ENCODE results near the gene MINDY2.

The MINDY2 gene

DNA sequence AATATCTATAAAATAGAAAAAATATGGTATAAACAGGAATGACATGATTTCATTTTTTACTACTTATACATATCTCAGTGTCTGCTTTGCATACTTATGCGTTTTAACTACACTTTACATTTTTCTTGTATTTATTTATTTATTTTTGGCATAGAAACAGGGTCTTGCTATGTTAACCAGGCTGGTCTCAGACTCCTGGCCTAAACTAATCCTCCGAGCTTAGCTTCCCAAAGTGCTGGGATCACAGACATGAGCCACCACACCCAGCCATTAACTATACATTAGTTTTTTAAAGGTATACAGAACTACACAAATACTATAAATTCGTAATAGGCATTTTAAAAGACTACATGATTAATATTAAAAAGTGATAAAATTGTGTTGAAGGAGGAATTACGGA is 30.7 kb upstream of the MINDY2 start:
- no peaks in the 10 kb centered on the region for H3K36me3 ChIP-seq (replicated peaks; ENCODE audit: insufficient read depth, low read length)
- no peak for DNase-seq

DNA sequence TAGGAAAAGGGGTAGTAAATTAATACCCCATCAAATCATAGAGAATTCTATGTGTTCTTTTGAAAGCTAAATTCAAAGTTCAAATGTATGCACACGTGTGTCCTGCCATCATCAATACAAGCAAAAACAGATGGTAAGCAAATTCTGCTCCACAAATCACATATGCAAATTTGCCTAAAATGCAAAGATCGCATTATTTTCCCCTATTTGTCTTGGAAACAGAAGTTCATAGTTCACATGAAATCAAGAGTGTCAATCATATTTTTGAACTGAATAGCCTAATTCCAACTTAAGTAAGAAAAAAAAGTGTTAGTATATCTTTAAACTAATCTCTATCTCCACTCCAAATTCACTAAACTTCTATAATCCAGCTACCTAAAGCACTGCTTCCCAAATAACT is 30.1 kb upstream of the MINDY2 start:
- Histone ChIP-seq H3K27me3 (replicated peaks; ENCODE audit: insufficient read depth, low read length) (no peaks in the 10 kb centered on the region), H3K9me2 (replicated peaks; ENCODE audit: insufficient read depth, low read length) (no peaks in the 10 kb centered on the region), H3K4me3 (ENCODE audit: low read length) (no peak overlapping the region), H4K20me1 (ENCODE audit: insufficient read depth, low read length) (peaks cover 65% of the 10 kb centered on the region), H3K79me2 (ENCODE audit: low read length) (peaks cover 98% of the 10 kb centered on the region), H3F3A (ENCODE audit: insufficient read depth, low read length) (no peaks in the 10 kb centered on the region), H3K4me2 (ENCODE audit: low read depth, low read length) (no peak overlapping the region), H3K9ac (ENCODE audit: low read length) (no peak overlapping the region), H3K9me3 (replicated peaks; ENCODE audit: insufficient read depth, low read length) (no peaks in the 10 kb centered on the region), H2AFZ (ENCODE audit: low read length) (no peak overlapping the region), H3K4me1 (ENCODE audit: low read length) (peaks cover 20% of the 10 kb centered on the region; the same call in 1 of the 2 replicates), H3K27ac (ENCODE audit: low read length) (no peak overlapping the region), H3K36me3 (replicated peaks; ENCODE audit: insufficient read depth, low read length) (0 out of 2 replicates have a peak, but pooled peaks cover under 1% of the 10 kb centered on the region)
- TF ChIP-seq EZH2phosphoT487 (IDR thresholded peaks at IDR 0.05; ENCODE audit: low read length), result no peak
- TF ChIP-seq, protein P1, sequence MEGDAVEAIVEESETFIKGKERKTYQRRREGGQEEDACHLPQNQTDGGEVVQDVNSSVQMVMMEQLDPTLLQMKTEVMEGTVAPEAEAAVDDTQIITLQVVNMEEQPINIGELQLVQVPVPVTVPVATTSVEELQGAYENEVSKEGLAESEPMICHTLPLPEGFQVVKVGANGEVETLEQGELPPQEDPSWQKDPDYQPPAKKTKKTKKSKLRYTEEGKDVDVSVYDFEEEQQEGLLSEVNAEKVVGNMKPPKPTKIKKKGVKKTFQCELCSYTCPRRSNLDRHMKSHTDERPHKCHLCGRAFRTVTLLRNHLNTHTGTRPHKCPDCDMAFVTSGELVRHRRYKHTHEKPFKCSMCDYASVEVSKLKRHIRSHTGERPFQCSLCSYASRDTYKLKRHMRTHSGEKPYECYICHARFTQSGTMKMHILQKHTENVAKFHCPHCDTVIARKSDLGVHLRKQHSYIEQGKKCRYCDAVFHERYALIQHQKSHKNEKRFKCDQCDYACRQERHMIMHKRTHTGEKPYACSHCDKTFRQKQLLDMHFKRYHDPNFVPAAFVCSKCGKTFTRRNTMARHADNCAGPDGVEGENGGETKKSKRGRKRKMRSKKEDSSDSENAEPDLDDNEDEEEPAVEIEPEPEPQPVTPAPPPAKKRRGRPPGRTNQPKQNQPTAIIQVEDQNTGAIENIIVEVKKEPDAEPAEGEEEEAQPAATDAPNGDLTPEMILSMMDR (IDR thresholded peaks at IDR 0.05; ENCODE audit: low read length), result no peak
- TF ChIP-seq EZH2 (optimal IDR thresholded peaks at IDR 0.05; ENCODE audit: low read depth, low read length), result no peak
- DNase-seq, result no peak

More for the DNA sequence above, 30.7 kb upstream of the MINDY2 start:
- Histone ChIP-seq H3K4me2 (ENCODE audit: low read depth, low read length) (no peak overlapping the region), H3K9me2 (replicated peaks; ENCODE audit: insufficient read depth, low read length) (no peaks in the 10 kb centered on the region), H3K27me3 (replicated peaks; ENCODE audit: insufficient read depth, low read length) (no peaks in the 10 kb centered on the region), H3K27ac (ENCODE audit: low read length) (no peak overlapping the region), H4K20me1 (ENCODE audit: insufficient read depth, low read length) (peaks cover 62% of the 10 kb centered on the region), H3K4me1 (ENCODE audit: low read length) (peaks cover 14% of the 10 kb centered on the region; the same call in 1 of the 2 replicates), H3F3A (ENCODE audit: insufficient read depth, low read length) (no peaks in the 10 kb centered on the region), H3K79me2 (ENCODE audit: low read length) (peaks cover 98% of the 10 kb centered on the region), H3K9me3 (replicated peaks; ENCODE audit: insufficient read depth, low read length) (no peaks in the 10 kb centered on the region), H3K9ac (ENCODE audit: low read length) (no peak overlapping the region), H3K4me3 (ENCODE audit: low read length) (no peak overlapping the region), H2AFZ (ENCODE audit: low read length) (no peak overlapping the region)
- no peak for TF ChIP-seq EZH2 (optimal IDR thresholded peaks at IDR 0.05; ENCODE audit: low read depth, low read length)
- TF ChIP-seq, protein P1 (IDR thresholded peaks at IDR 0.05; ENCODE audit: low read length), result no peak

DNA sequence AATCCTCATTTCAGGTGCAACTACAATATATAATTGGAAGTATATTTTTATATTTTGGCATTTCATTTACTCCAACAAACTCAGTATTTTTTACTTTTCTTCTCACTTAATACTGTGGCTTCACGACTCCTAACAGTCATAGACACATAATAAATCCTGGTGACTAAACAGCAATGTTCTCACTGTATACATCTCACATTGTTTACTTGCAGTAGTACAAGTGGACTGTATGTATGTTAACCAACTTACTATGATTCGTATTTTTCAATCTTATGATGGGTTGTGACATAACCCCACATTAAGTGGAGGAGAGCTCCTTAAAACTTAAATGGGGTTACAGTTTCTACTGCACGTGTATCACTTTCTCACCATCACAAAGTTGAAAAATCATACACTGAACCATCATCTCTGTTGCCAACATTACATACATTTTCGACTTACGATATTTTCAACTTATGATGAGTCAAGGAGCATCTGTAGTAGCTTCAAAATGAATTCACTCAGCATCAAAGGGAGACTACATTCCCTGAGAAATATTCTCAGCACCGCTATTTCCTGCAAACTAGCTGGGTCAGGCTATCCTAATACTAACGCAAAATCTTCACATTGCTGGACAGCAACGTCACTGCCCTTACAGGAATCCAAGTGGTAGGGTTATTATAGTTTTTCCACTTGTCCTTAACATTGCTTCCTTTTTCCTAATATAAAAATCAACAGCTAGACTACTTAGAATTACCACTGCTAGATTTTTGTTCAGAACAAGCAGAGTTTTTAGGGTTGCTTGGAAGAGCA is 28.9 kb upstream of the MINDY2 start:
- H3K27ac ChIP-seq (ENCODE audit: low read length), result no peak overlapping the region
- H3K4me3 ChIP-seq (ENCODE audit: low read length), result no peak overlapping the region
- no peaks in the 10 kb centered on the region for H3K27me3 ChIP-seq (replicated peaks; ENCODE audit: insufficient read depth, low read length)
- no peaks in the 10 kb centered on the region for H3F3A ChIP-seq (ENCODE audit: insufficient read depth, low read length)
- H3K9ac ChIP-seq (ENCODE audit: low read length), result no peak overlapping the region
- no peak overlapping the region for H3K4me2 ChIP-seq (ENCODE audit: low read depth, low read length)
- H3K4me1 ChIP-seq (ENCODE audit: low read length), result peaks cover 30% of the 10 kb centered on the region
- DNase-seq, result no peak
- TF ChIP-seq EZH2phosphoT487 (IDR thresholded peaks at IDR 0.05; ENCODE audit: low read length) (no peak), EZH2 (optimal IDR thresholded peaks at IDR 0.05; ENCODE audit: low read depth, low read length) (no peak)
- TF ChIP-seq, protein P1 (IDR thresholded peaks at IDR 0.05; ENCODE audit: low read length), result no peak
- no peak overlapping the region for H2AFZ ChIP-seq (ENCODE audit: low read length)
- peaks cover 98% of the 10 kb centered on the region for H3K79me2 ChIP-seq (ENCODE audit: low read length)
- H3K36me3 ChIP-seq (replicated peaks; ENCODE audit: insufficient read depth, low read length), result 0 out of 2 replicates have a peak, but pooled peaks cover 3% of the 10 kb centered on the region
- H3K9me2 ChIP-seq (replicated peaks; ENCODE audit: insufficient read depth, low read length), result no peaks in the 10 kb centered on the region
- no peaks in the 10 kb centered on the region for H3K9me3 ChIP-seq (replicated peaks; ENCODE audit: insufficient read depth, low read length)
- H4K20me1 ChIP-seq (ENCODE audit: insufficient read depth, low read length), result peaks cover 58% of the 10 kb centered on the region
